NK-92 (cell line): ENCODE data around the gene HNF4A.

ENCODE experiments used
- DNase-seq: peaks from one replicate; lab custom pipeline; 2025; ENCODE audit not compliant: unreplicated experiment; lab: John Stamatoyannopoulos, UW

HNF4A gene

GRCh38 chr20:44439318-44439717 lies 83.8 kb downstream of the HNF4A start:
- no peak for DNase-seq

DNA sequence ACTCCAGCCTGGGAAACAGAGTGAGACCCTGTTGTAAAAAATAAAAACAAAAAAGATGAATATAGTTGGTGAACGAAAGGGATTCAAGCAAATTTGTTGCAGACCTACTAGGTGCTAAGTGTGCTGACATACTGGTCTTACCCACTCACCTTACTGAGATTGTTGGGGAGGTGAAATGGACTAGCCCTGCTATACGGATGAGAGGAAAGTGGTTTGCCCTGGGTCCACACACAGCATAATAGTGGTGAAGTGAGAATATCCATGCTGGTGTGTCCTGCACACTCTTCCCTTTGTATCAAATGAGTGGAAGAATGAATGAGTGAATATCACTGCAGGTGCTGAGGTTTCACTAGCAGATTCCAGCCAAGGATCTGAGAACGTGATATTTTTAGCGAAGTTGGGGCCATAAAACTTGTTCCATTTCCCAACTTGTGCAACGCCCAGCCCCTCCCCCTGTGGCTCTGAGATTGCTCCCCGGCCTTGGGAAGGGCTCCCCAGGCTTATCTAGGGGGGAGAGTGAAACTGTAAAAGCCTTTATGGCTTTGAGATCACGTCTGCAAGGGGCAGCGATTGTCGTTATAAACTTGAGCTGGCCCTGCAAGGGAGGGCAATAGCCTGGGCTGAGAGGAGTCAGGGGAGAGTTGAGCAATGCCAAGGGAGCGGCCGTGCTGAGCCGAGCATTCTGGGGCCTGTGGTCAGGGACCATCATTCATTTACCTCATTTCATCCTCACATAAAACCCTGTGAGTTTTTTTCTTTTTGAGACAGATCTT lies 87.0 kb downstream of the HNF4A start:
- DNase-seq = no peak

DNA sequence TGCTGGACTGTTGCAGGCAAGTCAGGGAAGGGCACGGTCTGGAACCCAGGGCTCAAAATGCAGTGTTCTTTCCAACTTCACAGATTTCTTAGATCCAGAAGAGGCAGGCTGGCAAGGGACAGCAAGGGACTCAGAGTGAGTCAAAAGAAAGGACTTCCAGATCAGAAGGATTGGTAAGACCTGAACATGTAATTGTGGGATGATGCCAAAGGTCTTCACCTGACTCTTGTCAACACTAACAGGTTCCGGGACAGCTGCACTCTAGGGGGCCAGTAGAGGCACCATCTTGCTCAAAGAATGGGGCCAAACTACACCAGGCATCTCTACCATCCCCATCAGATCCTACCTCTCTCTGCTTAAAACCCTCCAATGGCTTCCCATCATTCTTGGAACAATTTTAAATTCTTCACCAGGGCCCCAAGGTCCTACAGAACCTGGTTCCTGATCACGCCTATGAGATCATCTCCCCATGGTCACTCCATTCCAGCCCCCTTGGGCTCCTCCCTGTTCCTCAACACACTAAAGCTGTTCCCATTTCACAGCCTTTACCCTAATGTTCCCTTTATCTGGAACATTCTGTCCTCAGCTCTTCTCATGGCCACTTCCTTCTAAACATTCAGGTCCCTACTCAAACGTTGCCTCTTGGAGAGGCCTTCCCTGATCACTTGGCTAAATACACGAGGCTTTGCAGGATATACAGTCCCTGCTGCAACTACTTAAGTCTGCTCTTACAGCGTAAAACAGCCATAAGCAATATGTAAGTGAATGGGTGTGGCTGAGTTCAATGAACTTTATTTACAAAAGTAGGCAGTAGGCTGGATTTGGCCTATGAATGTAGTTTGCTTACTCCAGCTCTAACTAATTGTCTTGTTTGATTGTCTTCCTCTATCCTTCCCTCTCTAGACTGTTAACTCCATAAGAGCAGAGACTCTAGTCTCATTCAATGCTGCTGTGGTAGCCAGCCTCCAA lies 90.5 kb downstream of the HNF4A start:
- no peak for DNase-seq

GRCh38 chr20:44447827-44448419 lies 92.4 kb downstream of the HNF4A start:
- DNase-seq = no peak

- no peak for DNase-seq
These were observed 93.5 kb downstream of the HNF4A start for GRCh38 chr20:44448753-44449546.

DNA sequence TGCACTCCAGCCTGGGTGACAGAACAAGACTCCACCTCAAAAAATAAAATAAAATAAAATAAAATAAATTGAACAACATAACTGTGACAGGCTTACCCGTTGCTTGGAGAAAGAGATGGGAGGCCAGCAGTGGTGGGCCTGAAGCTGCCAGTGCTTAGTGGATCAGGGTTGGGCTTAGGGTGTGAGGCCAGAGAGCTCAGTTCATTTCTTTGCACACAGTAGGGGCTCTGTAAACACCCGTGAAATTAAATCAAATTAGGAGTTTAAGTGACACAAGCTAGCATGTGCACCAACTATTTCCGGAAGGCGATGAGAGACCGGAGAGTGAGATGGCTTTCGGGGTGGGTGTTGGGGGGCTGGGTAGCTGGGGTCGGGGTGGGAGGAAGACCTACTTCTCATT lies 94.4 kb downstream of the HNF4A start:
- no peak for DNase-seq

GRCh38 chr20:44450281-44450889 lies 94.9 kb downstream of the HNF4A start:
- no peak for DNase-seq

DNA sequence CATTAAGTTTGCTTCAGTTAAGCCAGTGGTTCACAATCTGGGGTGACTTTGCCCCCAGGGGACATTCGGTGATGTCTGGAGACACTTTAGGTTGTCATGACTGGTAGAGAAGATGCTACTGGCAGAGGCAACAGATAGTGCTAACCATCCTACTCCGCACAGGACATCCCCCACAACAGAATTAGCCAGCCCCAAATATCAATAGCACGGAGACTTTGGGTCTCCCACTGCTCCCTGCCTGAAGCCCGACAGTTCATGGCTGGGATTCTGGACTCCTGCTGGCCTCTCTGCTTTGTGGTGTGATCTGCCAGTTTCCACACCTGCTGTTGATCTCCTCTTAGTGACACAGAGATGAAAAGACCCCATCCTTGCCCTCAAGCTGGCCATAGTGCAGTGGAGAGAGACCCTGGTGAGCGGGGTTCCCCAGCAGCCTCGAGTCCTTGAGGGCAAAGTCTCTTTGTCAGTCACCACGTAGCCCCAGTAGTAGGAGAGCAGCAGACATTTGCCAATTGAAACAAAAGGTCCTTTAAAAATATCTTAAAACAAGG lies 95.5 kb downstream of the HNF4A start:
- DNase-seq = no peak

DNA sequence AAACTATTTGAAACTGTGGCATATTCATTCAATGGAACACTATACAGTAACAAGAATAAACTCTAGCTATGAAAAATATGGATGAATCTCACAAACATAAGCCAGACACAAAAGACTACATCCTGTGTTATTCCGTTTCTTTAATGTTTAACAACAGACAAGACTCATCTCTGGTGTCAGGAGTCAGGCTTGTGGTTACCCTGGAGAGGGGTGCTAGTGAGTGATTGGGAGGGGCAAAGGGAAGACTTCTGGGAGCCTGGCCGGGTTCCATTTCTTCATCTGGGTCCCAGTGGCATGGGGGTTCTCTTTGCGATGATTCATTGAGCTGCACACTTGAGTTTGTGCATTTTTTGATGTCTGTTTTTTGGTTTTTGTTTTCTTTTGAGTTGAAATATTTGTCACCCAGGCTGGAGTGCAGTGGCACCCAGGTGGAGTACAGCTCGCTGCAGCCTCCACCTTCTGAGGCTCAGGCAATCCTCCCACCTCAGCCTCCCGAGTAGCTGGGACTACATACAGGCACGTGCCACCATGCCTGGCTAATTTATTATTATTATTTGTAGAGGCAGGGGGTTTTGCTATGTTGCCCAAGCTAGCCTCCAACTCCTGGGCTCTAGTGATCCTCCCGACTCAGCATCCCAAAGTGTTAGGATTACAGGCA lies 98.9 kb downstream of the HNF4A start:
- no peak for DNase-seq

- no peak for DNase-seq
These were observed 99.6 kb downstream of the HNF4A start for GRCh38 chr20:44455126-44455525.

- no peak for DNase-seq
These were observed 101.1 kb downstream of the HNF4A start for GRCh38 chr20:44456611-44457010.

GRCh38 chr20:44457016-44457415 lies 101.5 kb downstream of the HNF4A start:
- no peak for DNase-seq

DNA sequence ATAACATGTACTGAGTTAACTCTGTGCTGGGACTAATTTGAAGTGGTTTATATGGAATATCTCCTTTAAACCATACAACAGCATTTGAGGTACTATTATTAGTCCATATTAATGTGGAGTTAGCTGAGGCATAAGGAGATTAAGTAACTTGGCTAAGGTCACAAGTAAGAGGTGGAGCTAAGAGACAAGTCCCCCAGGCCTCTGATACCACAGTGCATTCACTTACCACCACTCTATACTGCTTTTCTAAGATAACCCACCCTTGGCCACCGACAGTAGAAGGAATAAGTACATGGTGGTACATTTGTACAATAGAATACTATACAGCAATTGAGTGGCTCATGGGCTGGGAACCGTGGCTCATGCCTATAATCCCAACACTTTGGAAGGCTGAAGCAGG lies 103.8 kb downstream of the HNF4A start:
- DNase-seq = no peak

GRCh38 chr20:44460795-44461141 lies 105.3 kb downstream of the HNF4A start:
- no peak for DNase-seq

DNA sequence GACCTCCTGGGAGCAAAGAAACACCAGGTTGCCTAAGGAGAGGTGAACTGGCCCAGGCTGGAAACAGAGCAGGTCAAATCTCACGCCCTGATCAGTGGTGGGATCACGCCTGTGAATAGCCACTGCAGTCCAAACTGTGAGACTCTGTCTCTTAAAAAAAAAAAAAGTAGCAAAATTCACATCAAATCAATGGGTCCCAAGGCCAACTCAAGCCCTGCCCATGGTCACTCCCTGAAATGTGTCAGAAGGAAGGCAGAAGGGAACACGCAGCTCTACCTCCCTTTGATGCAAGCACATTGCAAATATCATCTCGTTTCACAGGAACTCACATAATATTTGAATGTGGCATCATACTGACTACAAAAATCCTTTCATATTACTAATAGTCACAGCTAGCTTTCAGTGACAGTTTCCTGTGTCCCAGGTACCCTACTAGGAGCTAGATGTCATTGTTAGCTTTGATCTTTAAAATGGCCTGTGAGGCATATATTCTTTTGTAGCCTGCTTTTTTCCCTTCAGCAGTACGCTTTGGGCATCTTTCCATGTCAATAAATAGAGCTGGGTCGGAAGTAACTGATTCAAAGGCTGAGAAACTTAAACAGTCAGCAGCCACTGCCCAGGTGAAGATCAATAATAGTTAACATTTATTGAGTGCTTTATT lies 105.8 kb downstream of the HNF4A start:
- no peak for DNase-seq

DNA sequence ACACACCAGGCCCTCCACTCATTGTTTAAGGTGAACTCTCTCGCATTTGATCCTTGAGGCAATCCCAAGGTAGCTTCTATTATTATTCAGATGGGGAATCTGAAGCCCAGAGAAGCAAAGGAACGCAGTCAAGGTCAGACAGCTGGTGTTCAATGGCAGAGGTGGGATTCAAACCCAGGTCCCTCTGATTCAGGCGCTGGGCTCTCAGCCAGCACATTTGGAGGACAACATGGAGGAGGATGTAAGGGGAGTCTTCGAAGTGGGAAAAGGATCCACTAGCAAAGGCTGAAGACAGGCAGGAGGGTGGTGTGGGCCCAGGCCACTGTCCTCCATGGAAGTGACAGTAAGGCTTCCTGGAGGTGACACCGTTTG lies 106.3 kb downstream of the HNF4A start:
- DNase-seq = no peak

DNA sequence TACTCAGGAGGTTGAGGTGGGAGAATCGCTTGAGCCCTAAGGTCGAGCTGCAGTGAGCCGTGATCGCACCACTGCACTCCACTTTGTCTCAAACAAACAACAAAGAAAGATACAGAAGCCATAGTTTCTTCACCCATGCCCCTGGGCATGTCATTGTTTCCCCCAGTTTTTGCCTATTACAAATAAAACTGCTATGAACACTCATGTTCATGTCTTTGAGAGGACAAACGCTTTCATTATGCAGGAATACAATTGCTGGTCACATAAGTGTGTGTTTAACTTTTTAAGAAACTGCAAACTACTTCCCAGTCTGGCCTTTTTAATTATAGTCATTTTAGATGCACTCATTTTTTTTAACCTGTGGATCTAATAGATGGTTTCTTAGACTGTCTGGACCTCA lies 108.0 kb downstream of the HNF4A start:
- no peak for DNase-seq

DNA sequence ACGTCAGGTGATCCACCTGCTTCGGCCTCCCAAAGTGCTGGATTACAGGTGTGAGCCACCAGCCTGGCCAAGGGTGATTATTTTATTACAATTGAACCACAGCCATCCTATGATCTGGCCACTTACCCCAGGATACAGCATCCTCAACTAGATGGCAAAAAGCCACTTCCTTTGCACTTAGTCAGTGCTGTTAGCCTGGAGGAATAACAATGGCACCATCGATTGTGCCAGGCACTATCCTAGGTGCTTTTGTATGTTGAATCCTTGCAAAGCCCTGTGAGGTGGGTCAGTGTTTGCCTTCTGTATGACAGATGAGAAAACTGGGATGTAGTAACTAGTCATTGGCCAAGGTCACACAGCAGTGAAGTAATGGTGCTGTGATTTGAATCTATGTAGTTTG lies 109.0 kb downstream of the HNF4A start:
- DNase-seq = no peak

- no peak for DNase-seq
These were observed 109.6 kb downstream of the HNF4A start for GRCh38 chr20:44465001-44465560.
